ENCODE measurements around the gene ZNF777. TPM values are rescaled to one million over a fixed set of nuclear protein-coding genes. Genes with fewer than 3 reads are reported as not detected.
A peak's percentile ranks its signal among the peaks of the same experiment; 100 is the strongest.

ZNF777 gene
- total and polyA plus RNA-seq, 2 donors (not counting 1 experiment from before 2014, with no cell fraction given): 4.1 to 4.9 TPM

DNA sequence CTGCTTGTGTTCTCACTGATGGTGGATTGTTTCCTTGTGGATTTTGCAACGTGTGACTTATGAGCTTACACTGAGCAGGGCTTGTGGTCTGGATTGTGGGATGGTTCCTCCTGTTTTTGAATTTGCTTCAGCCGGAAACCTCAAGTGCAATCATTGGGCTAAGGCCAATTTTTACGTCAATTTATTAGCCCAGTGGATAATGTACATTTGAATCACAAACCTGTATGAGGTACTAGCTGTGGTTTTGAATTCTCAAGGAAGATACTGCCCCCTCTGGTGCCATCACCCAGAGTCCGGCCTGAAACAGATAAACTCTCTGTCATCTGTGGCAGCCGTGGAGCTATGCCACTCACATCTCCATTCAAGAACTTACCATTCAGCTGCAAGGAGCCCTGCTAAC, 7.3 kb upstream of the ZNF777 start:
- Histone ChIP-seq H2AFZ (ENCODE audit: low read length) (no peak overlapping the region), H3K4me3 (replicated peaks in 1 of 4; ENCODE audit: control extremely low read depth in 1 of 4, insufficient read depth in 1 of 4, low read depth in 3 of 4, low read length in 4 of 4) (no peak overlapping the region), H3K27ac (ENCODE audit: insufficient read depth, low read length) (no peak overlapping the region), H3K27me3 (ENCODE audit: control insufficient read depth, insufficient read depth, low read length) (no peaks in the 10 kb centered on the region), H3K9me3 (ENCODE audit: control insufficient read depth, insufficient read depth, low read depth, low read length) (no peaks in the 10 kb centered on the region), H3K36me3 (ENCODE audit: control insufficient read depth, insufficient read depth, low read length) (peaks cover under 1% of the 10 kb centered on the region), H3K4me2 (ENCODE audit: extremely low read depth, insufficient read depth, low read length) (no peak overlapping the region), H3K9ac (ENCODE audit: insufficient read depth, low read length) (no peak overlapping the region), H3K4me1 (ENCODE audit: control insufficient read depth, extremely low read depth, insufficient read depth, low read length) (no peaks in the 10 kb centered on the region), H3K79me2 (ENCODE audit: control insufficient read depth, insufficient read depth, low read length) (no peaks in the 10 kb centered on the region), H4K20me1 (ENCODE audit: control insufficient read depth, extremely low read depth, insufficient read depth, low read length) (no peaks in the 10 kb centered on the region)
- peak in 1 of 2 donors; percentile 32 for DNase-seq (ENCODE audit: low read depth in 2 of 2)
- TF ChIP-seq EZH2 (IDR thresholded peaks at IDR 0.05; ENCODE audit: low read length, missing control alignments): no peak
- TF ChIP-seq, protein P1, sequence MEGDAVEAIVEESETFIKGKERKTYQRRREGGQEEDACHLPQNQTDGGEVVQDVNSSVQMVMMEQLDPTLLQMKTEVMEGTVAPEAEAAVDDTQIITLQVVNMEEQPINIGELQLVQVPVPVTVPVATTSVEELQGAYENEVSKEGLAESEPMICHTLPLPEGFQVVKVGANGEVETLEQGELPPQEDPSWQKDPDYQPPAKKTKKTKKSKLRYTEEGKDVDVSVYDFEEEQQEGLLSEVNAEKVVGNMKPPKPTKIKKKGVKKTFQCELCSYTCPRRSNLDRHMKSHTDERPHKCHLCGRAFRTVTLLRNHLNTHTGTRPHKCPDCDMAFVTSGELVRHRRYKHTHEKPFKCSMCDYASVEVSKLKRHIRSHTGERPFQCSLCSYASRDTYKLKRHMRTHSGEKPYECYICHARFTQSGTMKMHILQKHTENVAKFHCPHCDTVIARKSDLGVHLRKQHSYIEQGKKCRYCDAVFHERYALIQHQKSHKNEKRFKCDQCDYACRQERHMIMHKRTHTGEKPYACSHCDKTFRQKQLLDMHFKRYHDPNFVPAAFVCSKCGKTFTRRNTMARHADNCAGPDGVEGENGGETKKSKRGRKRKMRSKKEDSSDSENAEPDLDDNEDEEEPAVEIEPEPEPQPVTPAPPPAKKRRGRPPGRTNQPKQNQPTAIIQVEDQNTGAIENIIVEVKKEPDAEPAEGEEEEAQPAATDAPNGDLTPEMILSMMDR (conservative IDR thresholded peaks at IDR 0.05 in 1 of 2, IDR thresholded peaks at IDR 0.05 in 1 of 2; ENCODE audit: low read depth in 1 of 2, low read length in 2 of 2): no peak

DNA sequence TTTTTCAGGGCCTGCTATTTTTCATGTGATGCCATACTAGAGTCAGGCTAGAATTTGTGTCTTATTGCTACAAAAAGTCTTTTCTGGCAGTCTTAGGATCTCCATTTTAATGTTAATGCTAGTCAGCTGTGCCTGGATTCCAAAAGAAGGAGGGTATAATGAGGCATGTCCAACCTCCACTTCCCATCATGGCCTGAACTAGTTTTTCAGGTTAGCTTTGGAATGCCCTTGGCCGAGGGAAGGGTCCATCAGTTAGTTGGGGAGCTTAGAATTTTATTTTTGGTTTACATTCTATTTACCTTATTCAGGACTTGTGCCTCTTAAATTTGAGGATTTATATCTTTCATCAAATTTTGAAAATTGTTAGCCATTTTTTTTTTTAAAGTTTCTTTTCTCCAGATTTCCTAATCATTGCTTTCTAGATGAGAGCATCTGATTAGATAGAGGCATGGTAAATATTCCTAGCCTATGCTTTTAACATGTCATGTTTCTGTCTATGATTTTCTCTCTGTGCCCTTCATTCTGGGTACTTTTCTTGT, 6.5 kb upstream of the ZNF777 start:
- H3K27ac ChIP-seq (ENCODE audit: insufficient read depth, low read length): no peak overlapping the region
- H3K4me2 ChIP-seq (ENCODE audit: extremely low read depth, insufficient read depth, low read length): no peak overlapping the region
- TF ChIP-seq, protein P1 (conservative IDR thresholded peaks at IDR 0.05 in 1 of 2, IDR thresholded peaks at IDR 0.05 in 1 of 2; ENCODE audit: low read depth in 1 of 2, low read length in 2 of 2): no peak
- TF ChIP-seq EZH2 (IDR thresholded peaks at IDR 0.05; ENCODE audit: low read length, missing control alignments): no peak
- no peak overlapping the region for H3K4me3 ChIP-seq (replicated peaks in 1 of 4; ENCODE audit: control extremely low read depth in 1 of 4, insufficient read depth in 1 of 4, low read depth in 3 of 4, low read length in 4 of 4)
- H3K9ac ChIP-seq (ENCODE audit: insufficient read depth, low read length): no peak overlapping the region
- no peaks in the 10 kb centered on the region for H4K20me1 ChIP-seq (ENCODE audit: control insufficient read depth, extremely low read depth, insufficient read depth, low read length)
- no peaks in the 10 kb centered on the region for H3K36me3 ChIP-seq (ENCODE audit: control insufficient read depth, insufficient read depth, low read length)
- no peaks in the 10 kb centered on the region for H3K9me3 ChIP-seq (ENCODE audit: control insufficient read depth, insufficient read depth, low read depth, low read length)
- no peaks in the 10 kb centered on the region for H3K79me2 ChIP-seq (ENCODE audit: control insufficient read depth, insufficient read depth, low read length)
- H3K4me1 ChIP-seq (ENCODE audit: control insufficient read depth, extremely low read depth, insufficient read depth, low read length): no peaks in the 10 kb centered on the region
- DNase-seq (ENCODE audit: low read depth in 2 of 2): no peak
- no peaks in the 10 kb centered on the region for H3K27me3 ChIP-seq (ENCODE audit: control insufficient read depth, insufficient read depth, low read length)
- no peak overlapping the region for H2AFZ ChIP-seq (ENCODE audit: low read length)

DNA sequence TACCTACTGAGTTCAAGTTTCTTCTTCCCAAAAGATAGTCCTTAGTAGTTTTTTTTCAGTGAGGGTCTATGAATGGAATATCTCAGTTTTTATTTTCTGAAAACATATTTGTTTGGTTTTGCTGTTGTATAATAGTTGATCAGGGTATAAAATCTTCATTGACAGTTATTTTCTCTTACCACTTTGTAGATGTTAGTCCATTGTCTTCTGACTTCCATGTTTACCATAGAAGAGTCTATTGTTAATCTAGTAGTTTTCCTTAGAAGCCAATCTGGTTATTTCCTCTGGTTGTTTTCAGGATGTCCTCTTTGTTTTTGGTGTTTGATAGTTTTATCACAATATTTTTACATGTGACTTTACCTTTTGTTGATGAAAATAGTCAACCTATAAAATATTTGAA, 5.5 kb upstream of the ZNF777 start:
- Histone ChIP-seq H3K27me3 (ENCODE audit: control insufficient read depth, insufficient read depth, low read length) (no peaks in the 10 kb centered on the region), H3K36me3 (ENCODE audit: control insufficient read depth, insufficient read depth, low read length) (no peaks in the 10 kb centered on the region), H3K9ac (ENCODE audit: insufficient read depth, low read length) (no peak overlapping the region), H3K79me2 (ENCODE audit: control insufficient read depth, insufficient read depth, low read length) (no peaks in the 10 kb centered on the region), H3K9me3 (ENCODE audit: control insufficient read depth, insufficient read depth, low read depth, low read length) (no peaks in the 10 kb centered on the region), H2AFZ (ENCODE audit: low read length) (no peak overlapping the region), H3K4me3 (replicated peaks in 1 of 4; ENCODE audit: control extremely low read depth in 1 of 4, insufficient read depth in 1 of 4, low read depth in 3 of 4, low read length in 4 of 4) (no peak overlapping the region), H3K27ac (ENCODE audit: insufficient read depth, low read length) (no peak overlapping the region), H3K4me1 (ENCODE audit: control insufficient read depth, extremely low read depth, insufficient read depth, low read length) (no peaks in the 10 kb centered on the region), H4K20me1 (ENCODE audit: control insufficient read depth, extremely low read depth, insufficient read depth, low read length) (no peaks in the 10 kb centered on the region), H3K4me2 (ENCODE audit: extremely low read depth, insufficient read depth, low read length) (no peak overlapping the region)
- DNase-seq (ENCODE audit: low read depth in 2 of 2): no peak
- no peak for TF ChIP-seq EZH2 (IDR thresholded peaks at IDR 0.05; ENCODE audit: low read length, missing control alignments)
- TF ChIP-seq, protein P1 (conservative IDR thresholded peaks at IDR 0.05 in 1 of 2, IDR thresholded peaks at IDR 0.05 in 1 of 2; ENCODE audit: low read depth in 1 of 2, low read length in 2 of 2): no peak

Data from fibroblast of lung (primary cell).